ENCODE data around the gene HBP1. TPM values are rescaled to one million over a fixed set of nuclear protein-coding genes. Genes with fewer than 3 reads are reported as not detected.
"Not testable (repeated sequence)": the region's sequence is repeated elsewhere in the genome, so short reads cannot be mapped to it uniquely, and the experiment has no call there.

Gene HBP1
- total RNA-seq, 1 experiment from 2014 or later = 37.4 TPM

GRCh38 chr7:107213193-107213788 lies 44.5 kb downstream of the HBP1 start:
- Histone ChIP-seq H3K27me3 (no peaks in the 10 kb centered on the region), H3K4me1 (no peaks in the 10 kb centered on the region), H3K27ac (no peak overlapping the region), H3K4me3 (no peak overlapping the region), H3K9me3 (replicated peaks) (no peaks in the 10 kb centered on the region), H3K36me3 (0 out of 2 replicates have a peak, but pooled peaks cover 2% of the 10 kb centered on the region)
- no peak for DNase-seq

GRCh38 chr7:107213945-107214344 lies 45.1 kb downstream of the HBP1 start:
- no peak for DNase-seq
- no peak overlapping the region for H3K4me3 ChIP-seq
- H3K27ac ChIP-seq = no peak overlapping the region

DNA sequence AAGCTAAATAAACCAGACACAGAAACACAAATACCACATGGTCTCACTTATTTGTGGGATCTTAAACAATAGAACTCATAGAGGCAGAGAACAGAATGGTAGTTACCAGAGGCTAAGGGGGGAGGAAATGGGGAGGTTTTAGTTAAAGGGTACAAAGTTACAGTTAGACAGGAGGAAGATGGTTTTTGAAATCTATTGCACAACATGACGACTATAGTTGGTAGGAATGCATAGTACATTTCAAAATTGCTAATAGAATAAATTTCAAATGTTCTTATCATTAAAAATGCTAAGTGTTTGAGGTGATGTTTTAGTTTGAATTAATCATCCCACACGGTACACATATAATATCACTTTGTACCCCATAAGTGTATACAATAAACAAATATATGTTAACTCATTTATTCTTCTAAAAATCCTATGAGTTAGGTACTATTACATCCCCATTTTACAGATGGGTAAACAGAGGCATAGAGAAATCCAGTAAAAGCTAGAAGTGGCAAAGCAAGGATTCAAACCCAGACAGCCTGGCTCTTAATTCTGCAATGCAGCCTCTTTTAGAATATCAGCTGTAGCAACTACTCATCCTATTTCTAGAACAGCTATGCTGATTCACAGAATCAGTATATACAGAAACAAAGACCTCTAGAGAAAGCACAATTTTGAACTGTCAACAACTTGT lies 50.9 kb downstream of the HBP1 start:
- Histone ChIP-seq H3K9me3 (replicated peaks) (no peaks in the 10 kb centered on the region), H3K4me1 (no peaks in the 10 kb centered on the region), H3K36me3 (no peaks in the 10 kb centered on the region), H3K27me3 (no peaks in the 10 kb centered on the region), H3K4me3 (no peak overlapping the region), H3K27ac (no peak overlapping the region)
- no peak for DNase-seq

More at GRCh38 chr7:107213945-107214344, 45.1 kb downstream of the HBP1 start:
- no peaks in the 10 kb centered on the region for H3K4me1 ChIP-seq
- no peaks in the 10 kb centered on the region for H3K27me3 ChIP-seq
- 0 out of 2 replicates have a peak, but pooled peaks cover 2% of the 10 kb centered on the region for H3K36me3 ChIP-seq
- H3K9me3 ChIP-seq (replicated peaks) = no peaks in the 10 kb centered on the region

GRCh38 chr7:107220356-107220755 lies 51.6 kb downstream of the HBP1 start:
- H3K9me3 ChIP-seq (replicated peaks) = no peaks in the 10 kb centered on the region
- no peak for DNase-seq
- no peak overlapping the region for H3K4me3 ChIP-seq
- H3K4me1 ChIP-seq = no peaks in the 10 kb centered on the region
- no peaks in the 10 kb centered on the region for H3K27me3 ChIP-seq
- no peak overlapping the region for H3K27ac ChIP-seq
- H3K36me3 ChIP-seq = no peaks in the 10 kb centered on the region

DNA sequence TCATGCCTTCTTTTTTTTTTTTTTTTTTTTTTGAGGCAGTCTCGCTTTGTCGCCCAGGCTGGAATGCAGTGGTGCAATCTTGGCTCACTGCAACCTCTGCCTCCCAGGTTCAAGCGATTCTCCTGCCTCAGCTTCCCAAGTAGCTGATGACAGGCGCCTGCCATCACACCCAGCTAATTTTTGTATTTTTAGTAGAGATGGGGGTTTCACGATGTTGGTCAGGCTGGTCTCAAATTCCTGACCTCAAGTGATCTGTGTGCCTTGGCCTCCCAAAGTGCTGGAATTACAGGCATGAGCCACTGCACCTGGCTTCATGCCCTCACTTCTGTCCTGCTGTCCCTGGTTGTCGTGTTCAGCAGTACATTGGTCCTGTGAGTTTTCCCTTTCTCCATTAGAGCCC lies 52.0 kb downstream of the HBP1 start:
- not testable (repeated sequence) for H3K36me3 ChIP-seq; H3K27me3 ChIP-seq; DNase-seq; H3K9me3 ChIP-seq (replicated peaks); H3K4me3 ChIP-seq; H3K4me1 ChIP-seq; H3K27ac ChIP-seq

- Histone ChIP-seq H3K27ac (no peak overlapping the region), H3K4me3 (no peak overlapping the region), H3K4me1 (no peaks in the 10 kb centered on the region), H3K36me3 (no peaks in the 10 kb centered on the region), H3K27me3 (no peaks in the 10 kb centered on the region), H3K9me3 (replicated peaks) (no peaks in the 10 kb centered on the region)
- DNase-seq = no peak
These were observed 55.8 kb downstream of the HBP1 start for GRCh38 chr7:107224374-107225223.

DNA sequence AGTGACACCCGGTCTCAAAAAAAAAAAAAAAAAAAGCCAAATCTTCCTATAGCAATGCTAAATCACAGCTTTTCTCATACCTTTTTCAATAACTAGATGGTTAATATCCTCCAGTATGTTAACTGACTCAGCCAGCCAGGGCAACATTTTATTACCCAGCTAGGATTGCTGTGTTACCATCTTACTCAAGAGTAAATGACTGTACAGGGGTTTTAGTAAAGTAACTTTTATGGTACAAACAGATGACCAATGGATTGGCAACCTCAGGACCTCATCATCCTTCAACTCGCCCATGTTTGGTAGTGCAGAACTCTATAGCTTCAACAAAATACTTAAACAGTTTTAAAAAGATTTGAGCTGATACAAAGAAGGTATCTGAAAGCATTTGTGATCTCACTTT lies 59.5 kb downstream of the HBP1 start:
- H3K4me3 ChIP-seq = no peak overlapping the region
- DNase-seq = no peak
- no peaks in the 10 kb centered on the region for H3K27me3 ChIP-seq
- no peaks in the 10 kb centered on the region for H3K9me3 ChIP-seq (replicated peaks)
- H3K4me1 ChIP-seq = peaks cover 6% of the 10 kb centered on the region; the same call in 1 of the 2 replicates
- H3K36me3 ChIP-seq = no peaks in the 10 kb centered on the region
- no peak overlapping the region for H3K27ac ChIP-seq

GRCh38 chr7:107230334-107230733 lies 61.5 kb downstream of the HBP1 start:
- Histone ChIP-seq H3K27me3 (no peaks in the 10 kb centered on the region), H3K27ac (no peak overlapping the region), H3K4me3 (no peak overlapping the region), H3K36me3 (no peaks in the 10 kb centered on the region), H3K9me3 (replicated peaks) (no peaks in the 10 kb centered on the region), H3K4me1 (peaks cover 6% of the 10 kb centered on the region; the same call in 1 of the 2 replicates)
- DNase-seq = no peak

DNA sequence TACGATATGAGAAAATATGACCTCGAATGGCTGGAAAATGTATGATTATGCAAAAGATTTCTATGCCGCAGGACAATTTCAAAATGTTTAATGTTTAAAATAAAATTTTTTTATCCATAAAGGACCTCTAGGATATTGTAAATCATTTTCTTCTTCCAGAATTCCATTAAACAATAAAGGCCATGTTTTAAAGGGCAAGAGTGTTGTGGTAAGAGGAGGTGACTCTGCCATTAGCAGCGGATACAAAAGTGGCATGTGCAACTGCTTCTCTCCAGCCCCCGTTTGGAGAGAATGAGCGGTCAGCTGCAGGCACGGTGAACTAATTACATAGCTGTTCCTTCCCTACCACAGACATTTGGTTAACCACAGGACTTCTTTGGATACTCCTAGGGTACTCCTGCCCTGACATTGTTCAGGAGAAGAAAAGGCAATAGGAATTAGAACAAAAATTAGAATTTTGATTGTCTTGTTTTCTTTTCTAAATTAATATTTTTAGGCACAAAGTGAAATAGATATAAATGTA lies 63.8 kb downstream of the HBP1 start:
- Histone ChIP-seq H3K27ac (0 out of 2 replicates have a peak overlapping the region, but pooled peaks have one; percentile 15), H3K9me3 (replicated peaks) (no peaks in the 10 kb centered on the region), H3K4me1 (peaks cover 9% of the 10 kb centered on the region; the same call in 1 of the 2 replicates), H3K36me3 (no peaks in the 10 kb centered on the region), H3K4me3 (no peak overlapping the region), H3K27me3 (no peaks in the 10 kb centered on the region)
- peak; percentile 67 to 74 for DNase-seq

GRCh38 chr7:107233174-107233573 lies 64.4 kb downstream of the HBP1 start:
- Histone ChIP-seq H3K36me3 (no peaks in the 10 kb centered on the region), H3K9me3 (replicated peaks) (no peaks in the 10 kb centered on the region), H3K27ac (0 out of 2 replicates have a peak overlapping the region, but pooled peaks have one; percentile 15), H3K4me1 (peaks cover 9% of the 10 kb centered on the region; the same call in 1 of the 2 replicates), H3K4me3 (no peak overlapping the region), H3K27me3 (no peaks in the 10 kb centered on the region)
- no peak for DNase-seq

DNA sequence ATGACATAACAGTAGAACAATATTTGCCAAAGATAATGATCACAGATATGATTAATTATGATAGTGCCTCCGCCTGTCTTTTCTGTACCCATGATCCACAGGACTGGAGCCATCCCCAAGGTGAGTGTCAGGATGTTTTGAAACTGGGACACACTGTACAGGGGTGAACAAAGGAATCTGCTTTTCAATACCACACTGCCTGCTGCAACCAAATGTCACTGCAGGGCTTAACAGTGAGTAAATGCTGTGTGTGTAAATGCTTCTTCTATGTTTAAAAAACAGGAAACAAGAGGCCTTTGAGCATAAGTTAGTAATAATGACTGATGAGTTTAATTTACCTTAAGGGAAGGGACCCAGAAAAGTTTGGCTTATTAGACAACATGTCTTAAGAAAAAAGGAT lies 65.2 kb downstream of the HBP1 start:
- peaks cover 9% of the 10 kb centered on the region; the same call in 1 of the 2 replicates for H3K4me1 ChIP-seq
- DNase-seq = no peak
- no peaks in the 10 kb centered on the region for H3K27me3 ChIP-seq
- H3K27ac ChIP-seq = no peak overlapping the region
- no peaks in the 10 kb centered on the region for H3K36me3 ChIP-seq
- H3K9me3 ChIP-seq (replicated peaks) = no peaks in the 10 kb centered on the region
- no peak overlapping the region for H3K4me3 ChIP-seq

DNA sequence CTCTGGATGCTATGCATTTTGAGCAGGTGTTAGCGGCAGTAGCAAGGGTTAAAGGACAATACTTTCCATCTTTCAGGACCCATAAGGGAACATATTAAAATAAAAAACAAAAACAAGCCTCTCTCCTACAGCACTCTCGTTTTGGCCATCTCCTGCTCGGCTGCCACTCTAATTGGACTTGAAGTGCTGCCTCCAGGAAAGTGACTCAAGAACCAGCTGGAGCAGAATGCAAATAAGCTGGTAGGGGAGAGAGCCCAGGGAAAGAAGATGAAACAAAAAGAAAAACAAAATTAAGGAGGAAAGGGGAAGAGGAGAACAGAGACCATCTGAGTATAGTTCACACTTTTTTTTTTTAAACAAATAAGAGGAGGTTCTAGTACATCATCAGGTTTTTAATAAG lies 65.6 kb downstream of the HBP1 start:
- no peaks in the 10 kb centered on the region for H3K9me3 ChIP-seq (replicated peaks)
- H3K36me3 ChIP-seq = peaks cover 2% of the 10 kb centered on the region; the same call in 1 of the 2 replicates
- no peak overlapping the region for H3K27ac ChIP-seq
- DNase-seq = no peak
- no peak overlapping the region for H3K4me3 ChIP-seq
- peaks cover 9% of the 10 kb centered on the region; the same call in 1 of the 2 replicates for H3K4me1 ChIP-seq
- H3K27me3 ChIP-seq = no peaks in the 10 kb centered on the region

GRCh38 chr7:107236862-107237261 lies 68.1 kb downstream of the HBP1 start:
- H3K27ac ChIP-seq = no peak overlapping the region
- H3K4me1 ChIP-seq = peaks cover 9% of the 10 kb centered on the region; the same call in 1 of the 2 replicates
- no peak overlapping the region for H3K4me3 ChIP-seq
- H3K36me3 ChIP-seq = peaks cover 4% of the 10 kb centered on the region; the same call in 1 of the 2 replicates
- no peak for DNase-seq
- no peaks in the 10 kb centered on the region for H3K9me3 ChIP-seq (replicated peaks)
- H3K27me3 ChIP-seq = no peaks in the 10 kb centered on the region

DNA sequence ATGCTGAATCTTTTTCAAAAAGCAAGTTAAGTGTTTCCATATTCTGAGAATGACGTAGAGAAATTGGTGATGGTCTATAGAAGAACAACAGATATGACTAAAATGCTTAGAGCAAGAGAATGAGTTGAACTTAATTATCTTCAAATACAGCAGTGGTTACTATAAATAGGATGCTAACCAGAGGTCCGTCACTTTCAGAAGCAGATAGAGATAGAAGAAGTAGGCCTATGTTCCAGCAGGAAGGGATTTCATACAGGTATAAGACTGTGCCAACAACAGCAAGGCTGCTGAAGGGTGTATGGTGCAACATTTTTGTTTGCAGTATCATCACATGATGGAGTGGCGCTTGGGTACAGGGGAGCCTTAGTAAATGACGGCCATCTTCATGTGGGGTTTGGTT lies 68.6 kb downstream of the HBP1 start:
- Histone ChIP-seq H3K4me3 (no peak overlapping the region), H3K36me3 (peaks cover 4% of the 10 kb centered on the region; the same call in 1 of the 2 replicates), H3K27ac (no peak overlapping the region), H3K4me1 (peaks cover 9% of the 10 kb centered on the region; the same call in 1 of the 2 replicates), H3K27me3 (no peaks in the 10 kb centered on the region), H3K9me3 (replicated peaks) (no peaks in the 10 kb centered on the region)
- no peak for DNase-seq
